Measurements from ENCODE around the gene SLC35B2.
"Not testable (repeated sequence)": the region's sequence is repeated elsewhere in the genome, so short reads cannot be mapped to it uniquely, and the experiment has no call there.

SLC35B2 gene

DNA sequence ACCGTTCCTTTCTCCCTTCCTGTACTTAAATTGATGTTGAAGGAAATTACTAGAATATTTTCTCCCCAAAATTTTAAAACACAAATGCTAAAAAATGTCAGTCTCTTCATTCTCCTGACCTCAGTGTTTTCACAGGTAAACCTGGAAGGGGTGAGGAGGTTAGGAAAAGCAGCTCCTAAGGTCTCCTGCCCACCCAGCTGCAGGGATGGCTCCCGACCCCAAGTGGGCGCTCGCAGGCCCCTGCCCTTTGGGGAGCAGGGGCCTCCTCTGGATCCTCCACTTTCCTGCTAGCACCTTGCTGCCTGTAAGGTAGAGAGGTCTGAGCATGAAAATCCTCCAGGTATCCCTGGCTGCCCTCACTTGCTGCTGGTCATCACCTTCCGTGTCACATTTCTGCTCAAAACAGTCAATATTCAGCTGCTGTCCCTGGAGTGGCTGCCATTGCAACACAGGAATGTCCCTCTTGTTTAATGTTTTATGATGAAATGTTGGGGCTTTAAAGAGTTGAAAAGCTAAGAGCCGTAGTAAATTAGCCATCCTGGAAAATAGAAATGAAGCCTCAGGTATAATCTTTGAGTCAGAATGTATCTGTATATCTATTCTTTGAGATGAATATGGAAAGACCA is 21.3 kb downstream of the SLC35B2 start:
- DNase-seq (ENCODE audit: low read depth in 2 of 2) = no peak

DNA sequence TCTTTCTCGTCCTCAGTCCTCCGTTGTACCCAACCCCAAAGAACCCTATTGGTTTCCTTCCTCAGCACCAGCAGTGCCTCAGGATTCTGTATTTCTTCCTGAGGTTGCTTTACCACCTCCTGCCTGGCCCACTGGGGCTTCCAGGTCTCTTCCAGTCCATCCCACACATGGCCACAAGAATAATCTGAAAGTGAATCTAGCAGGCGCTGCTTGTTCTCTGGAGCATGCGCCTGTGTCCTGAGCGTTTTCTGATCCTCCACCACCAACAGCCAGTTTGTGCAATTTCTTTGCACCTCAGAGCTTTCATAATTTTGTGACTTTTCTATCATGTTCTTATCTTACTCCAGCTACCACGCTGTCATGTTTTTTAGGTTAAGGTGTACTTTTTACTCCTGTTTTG is 22.1 kb downstream of the SLC35B2 start:
- DNase-seq (ENCODE audit: low read depth in 2 of 2) = no peak

DNA sequence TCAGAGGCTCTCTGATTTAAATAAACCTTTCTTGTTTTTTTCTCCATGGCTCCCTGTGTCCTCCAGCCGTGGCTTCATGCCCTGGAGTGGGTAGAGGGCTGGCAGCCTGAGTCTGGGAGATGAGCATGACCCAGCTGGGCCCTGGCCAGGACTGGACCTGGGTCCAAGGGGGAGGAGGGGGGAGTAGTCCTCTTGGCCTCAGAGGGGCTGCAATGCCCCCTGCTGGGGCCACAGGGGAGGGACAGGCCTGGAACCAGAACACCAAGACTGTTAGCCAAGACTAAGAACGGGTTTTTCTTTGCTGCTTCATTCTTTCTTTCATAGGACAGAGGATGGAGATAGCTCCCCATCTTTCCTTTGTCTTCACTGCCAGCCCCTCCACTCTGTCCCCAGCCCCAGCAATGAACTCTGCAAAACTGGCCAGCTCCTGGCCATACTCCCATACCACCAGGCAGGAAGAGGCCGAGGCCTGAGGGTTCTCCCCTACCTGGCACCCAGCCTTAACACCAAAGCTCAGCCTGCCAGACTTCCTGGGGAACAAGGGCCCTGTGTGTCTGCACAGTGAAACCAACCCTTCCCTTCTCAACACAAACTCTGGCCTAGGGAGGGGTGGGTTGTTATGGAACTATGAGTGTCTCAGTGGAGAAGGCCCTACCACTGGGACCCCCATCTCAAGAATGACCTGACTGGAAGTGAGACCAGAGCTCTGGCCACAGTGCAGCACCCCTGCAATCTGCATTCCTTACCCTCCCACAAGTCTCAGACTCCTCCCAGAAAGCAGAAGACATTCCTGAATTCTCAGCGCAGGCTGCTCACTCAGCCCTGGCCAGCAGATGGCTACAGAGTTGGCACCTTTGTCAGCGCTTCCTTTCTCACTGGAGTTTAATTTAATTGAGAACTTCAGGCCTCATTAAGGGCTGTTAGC is 23.0 kb downstream of the SLC35B2 start:
- no peak for DNase-seq (ENCODE audit: low read depth in 2 of 2)

GRCh38 chr6:44233567-44234100 is 23.7 kb downstream of the SLC35B2 start:
- DNase-seq (ENCODE audit: low read depth in 2 of 2) = no peak

GRCh38 chr6:44232676-44233566 is 24.4 kb downstream of the SLC35B2 start:
- DNase-seq (ENCODE audit: low read depth in 2 of 2) = no peak

- DNase-seq (ENCODE audit: low read depth in 2 of 2) = not testable (repeated sequence)
Observed at GRCh38 chr6:44231426-44231825, 25.9 kb downstream of the SLC35B2 start.

DNA sequence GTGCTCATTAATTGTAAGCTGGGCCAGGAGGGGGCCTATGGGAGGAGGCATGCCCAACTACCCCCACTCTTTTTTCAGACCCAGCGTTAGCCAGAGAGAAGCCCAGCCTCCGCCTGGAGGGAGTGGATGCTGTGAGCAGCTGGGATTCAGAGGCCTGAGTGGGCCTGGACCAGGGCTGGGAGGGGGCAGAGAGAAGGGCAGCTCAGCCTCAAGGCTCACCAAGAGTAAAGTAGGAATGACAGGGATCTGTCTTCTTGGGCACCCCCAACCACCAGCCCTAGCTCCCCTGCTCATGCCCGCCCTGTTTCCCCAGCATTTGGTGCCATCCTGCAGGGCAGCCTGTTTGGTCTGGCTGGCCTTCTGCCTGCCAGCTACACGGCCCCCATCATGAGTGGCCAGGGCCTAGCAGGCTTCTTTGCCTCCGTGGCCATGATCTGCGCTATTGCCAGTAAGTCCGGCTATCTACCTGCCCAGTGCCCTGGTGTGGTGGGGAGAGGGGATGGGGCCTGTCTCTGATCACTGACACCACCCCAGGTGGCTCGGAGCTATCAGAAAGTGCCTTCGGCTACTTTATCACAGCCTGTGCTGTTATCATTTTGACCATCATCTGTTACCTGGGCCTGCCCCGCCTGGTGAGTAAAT is 27.2 kb downstream of the SLC35B2 start:
- no peak for DNase-seq (ENCODE audit: low read depth in 2 of 2)

- no peak for DNase-seq (ENCODE audit: low read depth in 2 of 2)
Observed at GRCh38 chr6:44229376-44230033, 27.8 kb downstream of the SLC35B2 start.

GRCh38 chr6:44228836-44229235 is 28.5 kb downstream of the SLC35B2 start:
- no peak for DNase-seq (ENCODE audit: low read depth in 2 of 2)

DNA sequence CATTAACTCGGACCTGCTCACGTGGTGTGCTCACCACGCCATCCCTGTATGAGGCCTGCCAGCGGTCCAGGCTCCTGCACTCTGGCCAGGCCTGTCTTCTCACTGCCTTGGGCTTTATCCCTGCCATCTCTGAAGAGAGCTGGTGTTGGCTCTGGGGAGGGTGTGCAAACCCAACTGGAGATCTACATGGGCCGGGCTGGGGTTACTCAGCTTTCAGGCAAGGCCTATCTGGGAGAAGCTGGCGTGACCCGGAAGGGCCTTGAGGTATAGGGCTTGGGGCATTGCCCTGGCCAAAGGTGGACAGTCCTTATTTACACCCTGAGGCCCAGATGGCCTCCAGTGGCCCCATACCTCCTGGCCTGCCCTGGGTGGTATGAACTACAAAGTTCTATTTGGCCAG is 28.9 kb downstream of the SLC35B2 start:
- no peak for DNase-seq (ENCODE audit: low read depth in 2 of 2)

GRCh38 chr6:44228031-44228430 is 29.3 kb downstream of the SLC35B2 start:
- DNase-seq (ENCODE audit: low read depth in 2 of 2) = no peak

DNA sequence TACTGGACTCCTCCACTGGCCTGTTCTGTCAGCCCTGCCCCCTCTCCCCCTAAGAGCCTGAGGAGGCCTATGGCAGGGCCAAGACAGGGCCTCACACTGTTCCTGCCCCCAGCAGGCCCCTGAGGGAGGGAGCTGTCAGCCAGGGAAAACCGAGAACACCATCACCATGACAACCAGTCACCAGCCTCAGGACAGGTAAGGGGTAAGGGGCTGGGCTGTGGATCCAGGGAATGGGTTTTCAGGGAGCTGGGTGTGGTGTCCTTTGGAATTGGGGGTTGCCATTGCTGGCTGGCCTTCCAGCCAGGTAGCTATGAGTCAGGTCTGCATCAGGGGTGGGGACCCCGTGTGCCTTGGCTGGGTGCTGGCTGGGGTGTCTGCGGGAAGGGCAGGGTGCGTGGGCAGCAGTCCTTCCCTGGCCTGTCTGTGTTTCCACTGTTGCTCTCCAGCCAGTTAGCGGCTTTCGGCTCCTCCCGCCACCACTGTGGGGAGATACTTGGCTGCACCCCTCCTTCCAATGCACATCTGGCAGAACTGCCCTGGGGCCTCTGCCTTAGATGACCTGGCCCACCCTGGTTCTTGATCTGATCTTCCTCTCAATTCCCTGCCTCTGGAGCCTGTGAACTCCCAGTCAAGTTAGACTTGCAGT is 30.1 kb downstream of the SLC35B2 start:
- DNase-seq (ENCODE audit: low read depth in 2 of 2) = no peak

DNA sequence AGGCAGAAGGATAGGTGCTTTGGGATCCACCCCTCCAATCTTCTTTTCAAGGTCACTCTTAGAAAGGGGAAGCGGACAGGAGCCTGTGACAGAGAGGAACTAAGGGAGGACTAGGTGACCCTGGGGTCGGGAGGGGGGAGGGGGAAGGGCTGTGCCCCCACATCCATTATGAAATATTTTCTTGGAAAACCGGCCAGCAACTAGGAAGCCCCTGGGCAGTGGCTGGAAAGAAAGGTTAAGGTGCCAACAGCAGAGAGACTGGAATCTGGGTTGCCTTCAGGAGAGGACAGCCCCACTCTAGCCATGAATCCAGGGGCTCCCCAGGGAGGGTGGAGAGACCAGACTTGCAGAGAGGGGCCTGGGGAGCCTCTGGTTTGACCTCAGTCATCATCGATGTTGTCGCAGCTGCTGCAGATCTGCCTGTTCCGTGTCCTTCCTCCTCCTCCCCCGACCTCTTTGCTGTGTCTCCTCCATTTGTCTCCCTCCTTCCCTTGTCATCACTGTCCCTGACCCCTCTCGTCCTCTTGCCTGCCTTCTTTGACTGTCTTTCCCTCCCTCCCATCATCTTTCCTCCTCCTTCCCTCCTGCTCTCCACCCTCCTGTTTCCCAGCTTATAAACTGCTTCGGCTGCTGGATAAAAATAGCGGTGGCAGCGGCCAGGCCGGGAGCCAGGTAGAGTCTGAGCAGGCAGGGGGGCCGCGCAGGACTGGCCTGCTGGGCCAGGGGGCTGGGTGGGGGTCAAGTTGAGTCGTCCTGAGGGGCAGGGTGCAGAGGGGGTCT is 30.8 kb downstream of the SLC35B2 start:
- DNase-seq (ENCODE audit: low read depth in 2 of 2) = no peak

- no peak for DNase-seq (ENCODE audit: low read depth in 2 of 2)
Observed at GRCh38 chr6:44225579-44226325, 31.6 kb downstream of the SLC35B2 start.

DNA sequence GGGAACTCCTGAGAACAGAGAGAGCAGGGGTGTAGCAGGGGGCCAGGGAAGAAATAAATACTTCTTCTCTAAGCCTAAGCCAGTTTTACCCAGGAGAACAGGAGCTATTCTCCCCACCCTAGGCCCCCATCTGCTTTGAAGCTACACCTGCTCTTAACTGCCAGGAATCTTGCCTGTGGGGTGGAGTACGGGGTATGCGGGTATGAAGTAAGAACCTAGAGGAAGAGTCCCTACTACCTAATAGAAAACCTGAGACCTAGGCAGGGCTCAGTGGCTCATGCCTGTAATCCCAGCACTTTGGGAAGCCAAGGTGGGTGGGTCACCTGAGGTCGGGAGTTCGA is 32.4 kb downstream of the SLC35B2 start:
- DNase-seq (ENCODE audit: low read depth in 2 of 2) = no peak

GRCh38 chr6:44224029-44224964 is 33.0 kb downstream of the SLC35B2 start:
- no peak for DNase-seq (ENCODE audit: low read depth in 2 of 2)

GRCh38 chr6:44223319-44224028 is 33.9 kb downstream of the SLC35B2 start, which contains the start of gene SLC29A1:
SLC29A1 (plus strand) TSS chr6:44223595; CDS start chr6:44227314, 3,719 bp downstream.
- peak; percentile 77 to 81 for DNase-seq (ENCODE audit: low read depth in 2 of 2)

Data from stimulated activated CD8-positive, alpha-beta memory T cell treated with anti-CD3 and anti-CD28 coated beads, Interleukin-2, amount 100 ng/mL, for 48 hours (primary cell).